ENCODE data around the gene ASAH2. TPM values are rescaled to one million over a fixed set of nuclear protein-coding genes. Genes with fewer than 3 reads are reported as not detected.

ASAH2 gene
- 1 to 10 TPM in 1 of 4 donors, under 1 TPM in 3; 0.17 to 1.1 (median 0.52) TPM for total RNA-seq

DNA sequence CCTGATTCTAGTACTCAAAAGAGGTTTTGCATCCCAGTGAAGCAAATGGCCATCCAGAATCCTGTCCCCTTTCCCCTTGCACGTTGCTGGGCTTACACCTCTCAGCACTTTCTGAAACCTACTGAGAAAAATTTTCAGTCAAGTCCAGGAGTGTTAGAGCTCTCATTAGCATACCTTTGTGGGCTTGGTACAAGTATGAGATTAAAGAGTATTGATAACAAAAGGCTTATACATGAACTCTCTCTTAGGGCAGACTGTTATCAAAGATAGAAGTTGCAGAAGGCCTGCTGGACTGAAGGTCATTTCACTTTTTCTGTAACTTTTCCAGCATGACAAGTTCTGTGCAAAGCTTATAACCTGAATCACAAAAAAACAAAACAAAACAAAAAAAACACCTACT lies at the start of gene ASAH2:
ASAH2 (minus strand) TSS at position 123 of the 400 bp plus-strand sequence. CDS start 2,906 bp downstream, outside the sequence.
- DNase-seq (ENCODE audit: extremely low spot score) = no peak
- Histone ChIP-seq H3K27ac (replicated peaks in 1 of 4) (no peak within 1 kb of the TSS), H3K9me3 (no peaks in the 10 kb centered on the region), H3K4me3 (no peak within 1 kb of the TSS), H3K4me1 (no peaks in the 10 kb centered on the region), H3K36me3 (no peaks in the 10 kb centered on the region), H3K27me3 (no peaks in the 10 kb centered on the region)
- WGBS = 50% methylated on average over 1 of the region's 1 CpG
- no peak for TF ChIP-seq POLR2AphosphoS5 (IDR thresholded peaks at IDR 0.05)
- TF ChIP-seq EP300 (IDR thresholded peaks at IDR 0.05) = no peak
- TF ChIP-seq, protein P1, sequence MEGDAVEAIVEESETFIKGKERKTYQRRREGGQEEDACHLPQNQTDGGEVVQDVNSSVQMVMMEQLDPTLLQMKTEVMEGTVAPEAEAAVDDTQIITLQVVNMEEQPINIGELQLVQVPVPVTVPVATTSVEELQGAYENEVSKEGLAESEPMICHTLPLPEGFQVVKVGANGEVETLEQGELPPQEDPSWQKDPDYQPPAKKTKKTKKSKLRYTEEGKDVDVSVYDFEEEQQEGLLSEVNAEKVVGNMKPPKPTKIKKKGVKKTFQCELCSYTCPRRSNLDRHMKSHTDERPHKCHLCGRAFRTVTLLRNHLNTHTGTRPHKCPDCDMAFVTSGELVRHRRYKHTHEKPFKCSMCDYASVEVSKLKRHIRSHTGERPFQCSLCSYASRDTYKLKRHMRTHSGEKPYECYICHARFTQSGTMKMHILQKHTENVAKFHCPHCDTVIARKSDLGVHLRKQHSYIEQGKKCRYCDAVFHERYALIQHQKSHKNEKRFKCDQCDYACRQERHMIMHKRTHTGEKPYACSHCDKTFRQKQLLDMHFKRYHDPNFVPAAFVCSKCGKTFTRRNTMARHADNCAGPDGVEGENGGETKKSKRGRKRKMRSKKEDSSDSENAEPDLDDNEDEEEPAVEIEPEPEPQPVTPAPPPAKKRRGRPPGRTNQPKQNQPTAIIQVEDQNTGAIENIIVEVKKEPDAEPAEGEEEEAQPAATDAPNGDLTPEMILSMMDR (IDR thresholded peaks at IDR 0.05) = no peak
- TF ChIP-seq POLR2A (IDR thresholded peaks at IDR 0.05; ENCODE audit: low read depth) = no peak
- intact Hi-C loops (cut with DNase I) = no loop called here

DNA sequence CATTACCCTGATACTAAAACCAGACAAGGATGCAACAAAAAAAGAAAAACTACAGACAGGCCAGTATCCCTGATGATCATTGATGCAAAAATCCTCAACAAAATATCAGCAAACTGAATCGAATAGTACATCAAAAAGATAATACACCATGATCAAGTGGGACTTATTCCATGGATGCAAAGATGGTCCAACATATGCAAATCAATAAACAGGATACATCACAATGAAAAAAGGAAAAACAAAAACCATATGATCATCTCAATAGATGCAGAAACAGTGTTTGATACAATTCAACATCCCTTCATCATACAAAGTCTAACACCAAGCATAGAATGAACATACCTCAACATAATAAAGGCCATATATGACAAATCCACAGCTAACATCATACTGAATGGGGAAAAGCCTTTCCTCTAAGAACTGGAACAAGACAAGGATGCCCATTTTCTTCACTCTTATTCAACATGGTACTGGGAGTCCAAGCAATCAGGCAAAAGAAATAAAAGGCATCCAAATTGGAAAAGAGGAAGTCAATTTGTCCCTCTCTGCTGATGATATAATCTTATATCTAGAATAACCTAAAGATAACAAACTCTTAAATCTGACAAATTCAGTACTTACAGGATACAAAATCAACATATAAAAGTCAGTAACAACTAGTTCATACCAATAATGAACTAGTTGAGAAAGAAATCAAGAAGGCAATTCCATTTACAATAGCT lies 48.8 kb upstream of the ASAH2 start:
- peaks cover 0 to 3% (median 0%) of the 10 kb centered on the region in 4 donors for H3K36me3 ChIP-seq
- H3K9me3 ChIP-seq = peaks cover 0 to 5% (median 0%) of the 10 kb centered on the region in 4 donors
- no peaks in the 10 kb centered on the region for H3K27me3 ChIP-seq
- intact Hi-C loops (cut with DNase I) = no loop called here
- H3K4me1 ChIP-seq = no peaks in the 10 kb centered on the region
- 93% methylated on average over 1 of the region's 1 CpG for WGBS
- no peak for DNase-seq (ENCODE audit: extremely low spot score)
- TF ChIP-seq EP300 (IDR thresholded peaks at IDR 0.05) (no peak), POLR2AphosphoS5 (IDR thresholded peaks at IDR 0.05) (no peak), POLR2A (IDR thresholded peaks at IDR 0.05; ENCODE audit: low read depth) (no peak)
- TF ChIP-seq, protein P1 (IDR thresholded peaks at IDR 0.05) = no peak
- no peak overlapping the region for H3K27ac ChIP-seq (replicated peaks in 1 of 4)
- H3K4me3 ChIP-seq = no peak overlapping the region

GRCh38 chr10:50295367-50295766 lies 44.1 kb upstream of the ASAH2 start:
- Histone ChIP-seq H3K27ac (replicated peaks in 1 of 4) (no peak overlapping the region), H3K36me3 (no peaks in the 10 kb centered on the region), H3K4me1 (no peaks in the 10 kb centered on the region), H3K9me3 (peaks cover 0 to 5% (median 0%) of the 10 kb centered on the region in 4 donors), H3K27me3 (no peaks in the 10 kb centered on the region), H3K4me3 (no peak overlapping the region)
- TF ChIP-seq, protein P1 (IDR thresholded peaks at IDR 0.05) = no peak
- no peak for TF ChIP-seq POLR2AphosphoS5 (IDR thresholded peaks at IDR 0.05)
- TF ChIP-seq POLR2A (IDR thresholded peaks at IDR 0.05; ENCODE audit: low read depth) = no peak
- TF ChIP-seq EP300 (IDR thresholded peaks at IDR 0.05) = no peak
- 96% methylated on average over 1 of the region's 1 CpG for WGBS
- no peak for DNase-seq (ENCODE audit: extremely low spot score)
- intact Hi-C loops (cut with DNase I) = no loop called here

- intact Hi-C loops (cut with DNase I) = no loop called here
- no peak for DNase-seq (ENCODE audit: extremely low spot score)
- Histone ChIP-seq H3K27ac (replicated peaks in 1 of 4) (no peak overlapping the region), H3K4me3 (no peak overlapping the region), H3K27me3 (no peaks in the 10 kb centered on the region), H3K4me1 (no peaks in the 10 kb centered on the region), H3K36me3 (no peaks in the 10 kb centered on the region), H3K9me3 (peaks cover 0 to 5% (median 0%) of the 10 kb centered on the region in 4 donors)
- 100% methylated on average over 1 of the region's 1 CpG for WGBS
- TF ChIP-seq POLR2AphosphoS5 (IDR thresholded peaks at IDR 0.05) (no peak), EP300 (IDR thresholded peaks at IDR 0.05) (no peak), POLR2A (IDR thresholded peaks at IDR 0.05; ENCODE audit: low read depth) (no peak)
- TF ChIP-seq, protein P1 (IDR thresholded peaks at IDR 0.05) = no peak
These were observed 43.3 kb upstream of the ASAH2 start for GRCh38 chr10:50294582-50294981.

Data from esophagus muscularis mucosa (tissue), 4 donors.